ENCODE results near the gene FKRP.

FKRP gene

DNA sequence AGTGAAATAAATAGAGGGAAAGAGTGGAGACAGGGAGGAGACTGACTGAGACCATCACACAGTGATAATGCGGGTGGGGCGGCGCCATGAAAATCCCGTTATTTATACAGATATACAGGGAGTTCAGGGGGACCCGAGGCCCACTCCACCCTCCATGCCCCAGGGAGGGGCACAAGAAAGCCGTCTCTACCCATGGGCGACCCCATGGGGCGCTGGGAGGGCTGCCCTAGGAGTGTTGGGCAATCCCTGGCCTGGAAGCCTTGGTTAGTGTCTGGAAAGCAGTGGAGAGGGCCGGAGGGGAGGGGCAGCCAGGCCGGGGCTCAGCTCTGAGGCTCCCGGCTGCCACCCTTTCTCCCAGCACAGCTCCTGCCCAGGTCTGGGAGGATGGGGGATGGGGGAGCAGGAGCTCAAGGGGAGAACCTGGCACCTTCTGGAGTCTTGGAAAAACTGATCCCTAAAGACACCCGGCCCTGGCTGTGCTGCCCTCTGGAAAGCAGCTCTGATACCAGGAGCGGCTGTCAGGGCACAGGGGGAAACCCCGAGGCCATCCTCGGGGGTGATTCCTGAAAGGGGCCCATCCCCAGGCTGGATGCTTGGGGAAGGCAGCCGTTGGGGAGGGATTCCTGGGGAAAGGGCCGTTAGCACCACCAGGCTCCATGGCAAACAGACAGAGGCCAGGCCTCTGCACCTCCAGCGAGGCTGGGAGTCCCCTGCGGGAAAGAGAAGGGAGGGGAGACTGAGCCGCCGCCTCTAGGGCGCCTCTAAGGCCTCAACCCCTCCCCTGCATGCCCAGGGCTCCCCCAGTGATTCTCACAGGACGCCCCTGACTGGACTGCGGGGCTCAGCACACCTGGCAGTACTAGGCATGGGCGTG, 26.0 kb upstream of the FKRP start:
- DNase-seq: no peak

DNA sequence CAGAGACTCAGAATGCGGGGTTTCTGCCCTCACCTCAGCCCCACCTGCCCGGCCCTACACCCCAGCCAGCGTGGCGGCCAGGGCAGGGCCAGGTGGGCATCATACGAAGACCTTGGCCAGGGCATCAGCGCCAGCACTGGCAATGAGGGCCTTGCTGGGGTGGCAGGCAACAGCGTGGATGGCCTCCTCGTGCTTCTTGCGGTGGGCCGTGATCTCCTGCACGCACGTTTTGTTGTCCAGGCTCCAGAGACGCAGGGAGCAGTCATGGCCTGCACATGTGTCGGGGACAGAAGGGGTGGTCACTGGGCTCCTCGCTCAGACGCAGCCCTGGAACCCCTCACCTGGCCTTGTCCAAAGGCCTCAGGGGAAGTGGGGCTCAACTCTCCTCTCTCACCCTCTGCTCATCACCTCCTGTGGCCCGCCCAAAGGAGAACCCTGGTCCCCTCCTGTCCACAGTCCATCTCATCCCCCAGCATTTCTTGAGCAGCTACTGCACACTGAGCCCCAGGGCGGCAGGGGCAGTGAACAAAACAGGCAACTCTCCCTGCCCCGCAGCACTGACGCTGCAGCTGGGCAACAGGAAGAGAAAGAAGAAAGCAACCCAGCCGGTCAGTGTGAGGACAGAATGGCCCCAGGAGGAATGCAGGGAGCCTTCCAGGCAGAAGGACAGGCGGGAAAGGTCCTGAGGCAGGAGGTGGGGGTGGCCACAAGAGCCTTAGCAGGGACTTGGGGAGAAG, 25.2 kb upstream of the FKRP start:
- no peak for DNase-seq

DNA sequence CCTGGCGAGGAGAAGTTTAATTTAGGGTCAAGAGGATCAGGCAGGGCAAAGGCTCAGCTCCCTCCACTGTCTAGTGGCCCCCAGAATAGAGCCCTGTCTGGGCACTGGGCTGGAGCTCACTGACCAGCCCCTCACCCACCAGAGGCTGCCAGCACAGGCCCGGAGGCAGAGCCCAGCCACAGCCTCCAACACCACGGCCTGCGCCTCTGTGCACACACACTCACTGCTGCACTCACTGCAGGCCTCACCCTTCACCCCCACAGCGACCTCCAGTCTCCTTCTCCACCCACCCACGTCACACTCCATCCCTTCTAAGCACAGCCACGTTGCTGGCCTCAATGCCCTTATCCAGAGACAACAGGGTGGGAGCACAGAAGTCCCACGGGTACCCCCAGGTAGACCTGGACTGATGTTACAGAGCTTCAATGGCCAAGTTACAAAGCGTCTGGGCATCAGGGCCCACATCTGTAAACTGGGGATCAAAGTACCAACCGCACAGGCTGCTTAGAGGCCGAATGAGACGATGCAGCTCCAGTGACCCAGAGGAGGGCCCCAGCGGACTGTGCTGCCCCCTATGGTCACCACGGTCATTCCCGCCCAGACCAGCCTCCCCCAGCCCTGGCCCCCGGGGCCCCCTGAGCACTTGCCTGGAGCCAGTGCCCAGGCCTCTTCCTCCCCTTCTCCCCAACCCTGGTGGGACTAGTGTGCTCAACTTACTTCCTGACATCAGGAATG, 24.4 kb upstream of the FKRP start:
- no peak for DNase-seq

DNA sequence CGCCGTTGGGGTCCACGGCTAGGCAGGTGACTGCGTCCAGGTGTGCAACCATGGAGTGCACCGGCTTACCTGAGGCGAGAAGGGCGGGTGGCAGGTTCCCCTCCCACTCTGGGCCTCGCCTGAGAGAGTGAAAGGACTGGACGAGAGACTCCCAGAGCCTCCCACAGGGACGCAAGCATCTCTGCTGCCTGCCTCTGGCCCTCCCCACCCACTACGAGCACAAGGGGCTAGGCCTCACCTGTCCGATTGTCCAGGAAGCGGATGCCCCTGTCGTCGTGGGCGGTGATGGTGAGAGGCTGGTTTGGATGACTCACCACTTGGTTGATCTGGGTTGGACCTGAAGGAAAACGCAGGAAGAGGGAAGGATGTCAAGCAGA, 23.9 kb upstream of the FKRP start:
- no peak for DNase-seq

DNA sequence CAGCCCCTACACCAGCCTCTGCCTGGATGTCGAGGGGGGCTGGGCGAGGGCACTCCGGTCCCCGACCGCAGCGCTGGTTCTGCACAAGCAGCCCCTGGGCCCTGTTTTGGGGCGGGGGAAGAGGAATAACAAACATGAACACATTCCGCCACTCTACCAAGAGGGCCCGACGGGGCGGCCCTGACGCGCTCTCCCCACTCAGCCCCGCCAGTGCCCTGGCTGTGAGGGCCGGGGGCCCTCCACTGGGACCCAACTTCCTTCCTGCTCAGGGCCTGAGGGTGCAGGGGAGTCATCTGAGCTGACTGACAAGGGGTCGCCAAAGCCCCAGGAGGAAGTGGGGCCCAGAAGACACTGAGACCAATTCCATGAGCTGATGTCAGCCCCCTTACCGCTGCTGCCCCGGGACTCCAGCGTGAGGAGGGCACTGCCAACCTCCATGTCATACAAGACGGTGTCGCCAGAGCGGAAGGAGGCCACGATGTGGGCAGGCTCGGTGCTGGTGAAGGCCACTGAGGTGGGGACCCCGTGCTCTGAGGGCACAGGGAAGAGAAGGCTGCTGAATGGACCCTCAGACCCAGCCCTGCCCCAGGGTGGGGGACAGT, 23.3 kb upstream of the FKRP start:
- DNase-seq: no peak

DNA sequence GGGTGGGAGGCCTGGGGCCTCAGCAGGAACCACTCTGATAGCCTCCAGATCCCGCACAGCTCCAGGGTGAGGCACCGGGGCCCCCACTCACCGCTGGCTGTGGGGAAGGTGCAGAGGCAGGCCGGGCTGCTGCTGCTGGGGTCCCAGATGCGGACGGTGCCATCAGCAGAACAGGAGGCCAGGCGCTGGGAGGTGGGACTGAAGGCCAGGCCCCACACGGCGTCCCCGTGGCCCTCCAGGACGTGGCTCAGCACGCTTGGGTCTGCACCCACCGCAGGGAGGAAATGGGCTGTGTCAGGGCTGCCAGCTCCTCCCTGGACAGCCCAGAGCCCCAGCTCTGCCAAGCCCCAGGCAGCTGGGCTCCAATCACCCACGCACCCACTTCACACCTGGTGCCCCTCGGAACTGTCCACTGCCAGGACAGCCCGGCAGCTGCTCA, 22.8 kb upstream of the FKRP start:
- DNase-seq: no peak

DNA sequence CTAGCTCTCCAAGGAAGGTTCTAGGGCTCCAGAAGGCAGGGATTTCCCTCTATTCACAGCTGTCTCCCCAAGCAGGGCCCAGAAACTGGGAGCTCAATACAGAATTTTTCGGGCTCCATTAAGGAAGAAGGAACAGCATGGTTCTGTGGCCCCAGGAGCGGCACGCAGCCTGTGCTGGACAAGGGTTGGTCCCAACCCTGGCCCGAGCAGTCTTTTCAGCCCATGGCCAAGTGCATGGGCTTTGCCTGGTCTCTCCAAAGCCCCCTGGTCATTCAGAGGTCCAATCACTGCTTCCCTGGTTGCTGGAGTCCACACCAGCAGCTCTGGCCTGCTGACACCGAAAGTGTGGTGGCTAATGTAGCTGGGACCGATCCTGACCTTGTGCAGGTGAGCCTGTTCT, 22.4 kb upstream of the FKRP start:
- DNase-seq: no peak

DNA sequence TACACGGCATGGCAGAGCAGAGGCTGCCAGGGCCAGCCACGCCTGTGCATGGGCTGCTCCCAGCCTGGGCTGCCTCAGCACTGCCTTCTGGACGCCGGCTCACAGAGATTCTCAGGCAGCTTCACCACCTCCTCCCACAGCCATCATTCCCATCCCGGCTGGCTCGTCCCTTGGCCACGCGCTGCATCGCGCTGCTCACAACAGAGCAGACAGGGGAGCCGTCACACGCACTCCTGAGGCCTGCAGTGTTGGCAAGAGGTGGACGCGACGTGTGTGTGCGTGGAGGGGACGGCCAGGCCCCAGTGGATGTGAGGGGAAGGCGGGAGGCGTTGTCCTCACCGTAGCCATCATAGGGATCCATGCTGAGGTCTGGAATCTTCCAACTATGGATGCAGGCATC, 21.4 kb upstream of the FKRP start:
- no peak for DNase-seq

DNA sequence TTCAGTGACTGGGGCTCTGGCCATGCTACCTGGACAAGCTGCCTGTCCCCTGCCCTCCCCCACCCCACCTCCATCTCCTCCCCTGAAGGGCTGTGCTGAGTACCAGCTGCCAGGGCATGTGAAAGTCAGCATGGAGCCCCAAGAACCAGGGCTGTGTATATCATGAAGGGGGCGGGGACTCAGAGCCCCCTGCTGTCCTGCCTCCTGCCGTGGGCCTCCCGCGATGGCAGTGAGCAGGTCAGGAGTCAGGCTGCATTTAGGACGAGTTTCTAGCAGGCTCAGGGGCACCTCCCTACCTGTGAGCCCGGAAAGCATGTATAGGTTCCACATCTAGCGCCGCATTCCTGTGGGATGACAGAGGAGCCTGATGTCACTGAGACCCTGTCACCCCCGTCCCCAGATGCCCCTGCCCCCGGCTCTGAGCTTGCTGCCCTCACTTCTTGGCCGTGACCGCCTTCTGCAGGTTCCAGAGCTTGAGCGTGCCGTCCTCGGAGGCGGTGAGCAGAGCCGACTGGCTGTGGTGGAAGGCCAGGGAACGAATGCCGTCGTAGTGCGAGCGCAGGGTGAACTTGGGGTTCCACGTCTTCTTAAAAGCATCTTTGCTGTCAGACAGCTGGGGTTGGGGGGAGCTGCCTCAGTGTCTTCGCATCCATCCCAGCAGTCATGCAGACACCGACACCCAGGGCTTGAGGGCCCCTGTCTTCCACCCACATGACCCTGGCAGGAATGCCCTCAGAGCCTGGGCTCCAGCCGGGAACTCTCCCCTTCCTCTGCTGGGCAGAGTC, 20.6 kb upstream of the FKRP start:
- no peak for DNase-seq

DNA sequence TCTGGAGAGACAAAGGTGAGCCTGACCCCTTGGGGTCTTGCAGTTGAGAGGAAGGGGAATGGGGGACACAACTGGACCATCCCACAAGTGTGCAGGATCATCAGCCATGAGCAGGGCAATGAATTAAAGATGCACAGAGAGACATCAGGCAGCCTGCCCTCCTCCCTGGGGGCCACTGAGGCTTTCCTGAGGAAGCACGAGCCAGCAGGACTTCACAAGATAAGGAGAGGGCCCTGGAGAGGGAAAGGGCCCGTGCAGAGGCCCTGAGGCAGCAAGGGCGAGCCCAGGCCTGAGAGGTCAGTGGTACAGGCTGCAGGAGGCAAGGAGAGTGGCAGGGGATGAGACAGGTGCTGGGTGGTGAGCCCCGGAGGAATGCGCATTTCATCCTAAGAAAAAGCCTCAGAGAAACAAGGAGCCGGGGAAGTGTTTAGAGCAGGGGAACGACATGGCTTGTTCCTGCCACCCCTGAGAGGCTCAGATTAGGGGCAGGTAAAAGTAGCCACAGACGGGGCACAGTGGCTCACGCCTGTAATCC, 19.9 kb upstream of the FKRP start:
- no peak for DNase-seq

DNA sequence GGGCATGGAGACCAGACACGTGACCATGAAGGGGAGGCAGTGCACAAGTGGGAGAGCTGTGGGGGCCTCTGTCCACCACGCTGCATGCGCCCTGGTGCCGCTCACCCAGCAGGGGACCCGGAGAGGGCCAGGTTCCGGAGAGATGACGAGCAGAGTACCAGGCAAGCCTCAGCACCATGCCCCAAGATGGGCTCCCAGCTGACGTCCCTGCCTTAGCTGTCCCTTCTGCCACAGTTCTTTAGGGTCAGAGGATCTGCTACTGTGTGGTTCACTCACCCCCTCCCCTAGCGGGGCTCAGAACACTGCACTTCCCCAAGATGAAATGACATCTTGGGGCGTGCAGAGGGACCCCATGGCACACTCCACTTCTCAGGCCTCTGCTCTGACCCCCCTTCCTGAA, 19.3 kb upstream of the FKRP start:
- no peak for DNase-seq

DNA sequence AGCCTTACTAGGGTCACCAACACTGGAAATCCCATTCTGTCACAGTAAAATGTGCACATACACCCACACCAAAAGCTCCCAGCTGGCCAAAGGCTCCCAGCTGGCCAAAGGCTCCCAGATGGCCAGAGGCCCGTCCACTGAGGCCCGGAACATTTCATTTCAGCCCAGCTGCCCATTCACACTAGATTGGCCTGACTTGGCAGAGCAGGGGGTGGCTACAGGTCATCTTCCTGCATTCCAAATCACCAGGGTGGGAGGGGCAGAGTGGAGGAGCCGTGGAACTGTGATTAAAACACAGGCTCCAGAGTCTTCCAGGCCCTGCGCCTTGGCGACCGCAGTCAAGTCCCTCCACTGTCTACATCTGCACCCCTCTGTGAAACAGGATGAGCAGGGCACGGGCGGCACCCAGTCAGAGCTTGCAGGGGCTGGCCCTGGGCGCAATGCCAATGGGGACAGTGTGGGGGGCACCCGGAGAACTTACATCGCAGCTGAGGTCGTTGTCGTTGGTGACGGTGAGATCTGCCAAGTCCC, 18.8 kb upstream of the FKRP start:
- no peak for DNase-seq

DNA sequence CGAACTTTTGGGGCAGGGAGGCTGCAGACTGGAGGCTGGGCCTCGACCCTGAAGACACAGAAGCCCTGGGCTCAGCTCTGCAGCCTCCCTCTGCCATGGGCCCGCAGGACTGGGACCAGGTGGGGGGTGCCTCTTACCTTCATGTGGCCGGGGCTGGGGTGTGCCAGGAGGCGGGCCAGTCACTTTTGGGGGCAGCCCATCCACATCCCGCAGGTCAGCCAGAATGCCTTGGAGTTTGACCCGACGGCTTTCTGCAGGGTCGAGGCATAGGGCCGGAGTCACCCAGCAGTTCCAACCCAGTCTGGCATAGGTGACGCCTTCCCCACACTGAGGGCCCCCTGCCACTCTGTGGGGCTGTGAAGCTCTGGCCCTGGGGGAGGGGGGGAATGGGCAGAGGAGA, 18.1 kb upstream of the FKRP start:
- no peak for DNase-seq

DNA sequence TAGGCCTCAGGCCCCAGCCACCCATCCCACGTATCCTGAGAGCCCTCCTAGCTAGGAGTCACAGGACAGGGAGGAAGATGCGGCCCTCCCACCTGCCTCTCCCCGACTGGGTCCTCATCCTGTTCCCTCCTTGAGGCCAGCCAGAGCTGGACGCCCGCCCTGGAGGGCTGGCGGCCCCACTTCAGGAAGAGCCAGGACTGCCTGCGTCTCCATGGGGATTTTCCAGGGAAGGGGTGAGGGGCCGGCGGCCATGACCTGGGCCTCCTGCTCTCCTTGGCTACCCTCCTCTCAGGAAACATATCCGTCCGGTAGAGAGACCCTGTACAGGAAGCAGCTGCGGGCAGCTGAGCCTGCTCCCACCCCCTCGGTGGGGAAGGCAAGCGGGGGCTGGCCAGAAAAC, 17.6 kb upstream of the FKRP start:
- no peak for DNase-seq

DNA sequence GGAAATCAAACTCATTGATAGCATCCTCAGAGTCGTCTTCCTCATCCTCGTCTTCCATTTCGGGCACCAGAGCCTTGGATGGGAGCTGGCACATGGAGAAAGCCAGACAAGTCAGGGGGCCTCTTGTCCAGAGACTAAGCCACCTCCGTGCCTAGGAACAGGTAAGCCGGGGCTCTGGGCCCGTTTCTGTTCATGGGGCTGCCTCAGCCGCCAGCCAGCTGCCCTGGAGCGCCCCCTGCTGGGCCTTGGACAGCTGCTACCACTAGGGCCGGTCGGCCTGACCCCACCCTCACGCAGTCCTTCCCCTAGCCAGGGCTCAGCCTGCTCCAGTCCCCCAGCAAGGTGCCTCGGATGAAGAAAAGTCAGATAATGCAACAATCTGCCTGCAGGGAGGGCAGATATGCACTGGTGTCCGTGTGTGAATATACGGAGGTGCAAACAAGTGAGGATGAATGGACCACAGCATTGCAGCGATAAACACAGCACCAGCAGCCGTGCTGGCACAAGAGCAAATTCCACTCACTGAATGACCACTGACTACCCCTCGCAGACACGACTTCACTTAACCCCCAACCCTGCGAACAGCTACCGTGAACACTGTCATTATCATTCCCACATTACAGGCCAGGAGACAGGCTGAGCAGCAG, 17.0 kb upstream of the FKRP start:
- no peak for DNase-seq

DNA sequence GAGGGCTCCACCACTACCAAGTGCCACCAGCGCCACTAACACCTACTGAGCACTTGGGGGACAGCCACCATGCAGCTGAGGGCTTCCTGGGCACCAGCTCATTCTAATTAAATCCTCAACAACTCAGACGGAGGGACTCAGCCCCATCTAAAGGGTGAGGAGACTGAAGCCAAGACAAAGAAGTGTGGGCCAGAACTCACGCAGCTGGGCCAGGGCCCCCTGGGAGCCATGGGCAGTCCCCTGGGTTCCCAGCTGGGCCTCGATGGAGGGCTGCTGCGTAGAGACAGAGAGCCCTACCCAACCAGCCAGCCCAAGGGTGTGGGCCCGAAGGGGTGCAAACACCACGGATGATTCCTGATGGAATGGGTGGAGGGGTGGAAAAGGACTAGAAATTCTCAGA, 16.2 kb upstream of the FKRP start:
- DNase-seq: no peak

DNA sequence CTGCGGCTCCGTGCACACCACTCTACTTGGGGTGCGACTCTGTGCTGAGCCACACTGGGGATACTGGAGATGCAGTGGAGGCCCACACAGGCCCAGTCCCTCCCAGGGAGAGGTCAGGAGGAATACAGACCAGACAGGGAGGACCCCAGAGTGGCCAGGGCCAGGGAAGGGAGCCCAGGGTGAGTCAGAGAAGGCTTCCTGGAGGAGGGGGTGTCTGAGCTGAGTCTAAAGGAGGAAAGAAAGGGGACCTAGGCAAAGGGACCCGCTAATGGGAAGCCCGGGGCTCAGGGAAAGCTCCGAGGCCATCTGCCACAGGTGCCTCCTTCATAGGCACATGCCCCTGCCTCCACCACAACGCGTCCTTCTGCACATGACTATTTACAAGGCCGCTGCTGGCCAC, 15.7 kb upstream of the FKRP start:
- no peak for DNase-seq

DNA sequence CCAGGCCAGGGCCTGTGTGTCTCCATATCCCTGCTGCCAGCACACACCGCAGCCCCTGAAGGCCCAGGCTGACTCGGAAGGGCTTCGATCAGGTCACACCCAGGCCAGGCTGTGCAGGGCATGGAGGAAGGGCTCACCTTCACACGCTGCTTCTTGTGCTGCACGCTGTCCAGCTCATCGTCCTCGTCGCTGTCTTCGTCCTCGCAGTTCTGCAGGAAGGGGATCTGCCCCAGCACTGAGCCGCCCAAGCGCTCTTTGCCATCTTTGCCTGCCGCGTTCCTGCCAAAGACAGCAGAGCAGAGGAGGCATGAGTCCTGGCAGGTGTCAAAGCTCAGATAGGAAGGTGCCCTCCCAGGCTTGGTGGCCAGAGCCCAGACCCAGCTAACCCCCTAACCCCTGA, 15.3 kb upstream of the FKRP start:
- DNase-seq: no peak

DNA sequence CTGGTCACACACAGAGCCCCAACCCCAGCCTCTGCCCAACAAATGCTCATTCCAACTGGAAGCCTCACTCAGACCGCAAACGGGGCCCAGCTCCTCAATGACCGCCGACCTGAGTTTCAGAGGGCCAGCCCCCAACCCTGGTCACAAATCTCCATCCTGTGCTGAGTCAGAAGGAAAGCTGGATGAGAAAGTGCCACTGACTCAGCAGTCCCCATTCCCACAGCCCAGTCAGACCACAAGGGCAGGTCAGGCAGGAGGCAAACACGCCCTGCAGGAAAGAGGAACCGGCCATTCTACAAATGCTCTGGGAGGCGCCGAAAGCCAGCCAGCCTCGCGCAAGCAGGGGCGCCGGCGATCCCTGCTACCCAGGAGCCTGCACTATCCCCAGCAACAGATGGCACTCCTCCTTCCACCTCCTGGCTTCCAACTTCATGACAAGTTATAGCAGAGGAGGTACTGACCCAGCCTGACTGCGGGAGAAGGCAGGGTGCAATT, 14.8 kb upstream of the FKRP start:
- DNase-seq: no peak

DNA sequence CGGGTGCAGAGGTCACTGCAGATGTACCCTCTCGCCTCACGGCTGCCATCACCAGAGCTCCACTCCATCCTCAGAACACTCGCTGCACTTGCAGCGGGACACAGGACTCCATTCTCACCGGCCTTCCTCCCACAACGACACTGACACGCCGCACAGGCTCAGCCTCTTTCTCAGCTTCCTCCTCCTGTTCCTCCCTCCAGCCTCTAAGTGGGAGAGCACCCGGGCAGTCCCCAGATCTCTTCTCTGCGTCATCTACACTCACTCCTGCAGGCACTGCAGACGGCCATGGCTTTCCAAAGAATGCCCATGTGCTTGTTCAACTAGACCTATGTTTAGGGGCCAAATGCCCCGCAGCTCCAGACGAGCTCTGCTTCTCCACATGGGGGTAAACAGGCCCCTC, 14.3 kb upstream of the FKRP start:
- DNase-seq: no peak

Data from NCI-H1092 treated with DMSO at 0.1 percent for 48 hours (cell line).